Lung (tissue), 12 donors: ENCODE data around the gene C2orf76. TPM values are rescaled to one million over a fixed set of nuclear protein-coding genes. Genes with fewer than 3 reads are reported as not detected.

ENCODE experiments used
- ATAC-seq: fragments of 200-7000 bp; cut with Tn5 transposase; one replicate; pipeline ENCODE4 v1.9.1; 2020; ENCODE audit warnings: moderate number of reproducible peaks; ENCODE audit not compliant: insufficient read depth, low FRiP score
- DNase-seq, 3 donors: peaks; one replicate each; pipeline ENCODE4 v3.0.0-alpha.2; 2013 to 2017
- H3K27ac ChIP-seq, 2 donors: one replicate each; pipeline ENCODE4 v1.5.1; 2013; ENCODE audit warnings: mild to moderate bottlenecking in 2 of 2, moderate library complexity in 2 of 2, control low read depth in 1 of 2, inconsistent platforms in 1 of 2, low read depth in 1 of 2, low read length in 1 of 2
- H3K27me3 ChIP-seq, 3 donors: one replicate each; pipeline ENCODE4 v1.5.1; 2013; ENCODE audit warnings: low read length in 2 of 3; ENCODE audit not compliant: control insufficient read depth in 3 of 3, insufficient read depth in 3 of 3
- H3K36me3 ChIP-seq, 4 donors: one replicate each; pipeline ENCODE4 v1.5.1; 2013; ENCODE audit warnings: low read length in 4 of 4, mild to moderate bottlenecking in 1 of 4, moderate library complexity in 1 of 4; ENCODE audit not compliant: control insufficient read depth in 4 of 4, insufficient read depth in 4 of 4
- H3K4me1 ChIP-seq, 5 donors: one replicate each; pipeline ENCODE4 v1.5.1; 2013; ENCODE audit warnings: low read length in 5 of 5, mild to moderate bottlenecking in 2 of 5, moderate library complexity in 1 of 5; ENCODE audit not compliant: control insufficient read depth in 5 of 5, insufficient read depth in 5 of 5
- H3K4me3 ChIP-seq: one replicate; pipeline ENCODE4 v1.5.1; 2013; ENCODE audit warnings: mild to moderate bottlenecking, control low read depth, moderate library complexity
- H3K9ac ChIP-seq, 2 donors: one replicate each; pipeline ENCODE4 v1.5.1; 2013; ENCODE audit warnings: low read length in 2 of 2, control low read depth in 1 of 2; ENCODE audit not compliant: insufficient read depth in 1 of 2
- H3K9me3 ChIP-seq, 4 donors: one replicate each; pipeline ENCODE4 v1.5.1; 2013; ENCODE audit warnings: low read length in 3 of 4, mild to moderate bottlenecking in 1 of 4, moderate library complexity in 1 of 4; ENCODE audit not compliant: control insufficient read depth in 4 of 4, insufficient read depth in 3 of 4
- WGBS, 2 donors: extraction: QIAGEN DNeasy Blood & Tissue Kit; methylation state at CpG; one replicate each; pipeline ENCODE4 v1.1.7; 2013; 5-methylcytosine and 5-hydroxymethylcytosine counted together
- polyA plus RNA-seq, 2 donors: library from polyadenylated mRNA; stranded (reverse); fragments of 200-250 nt; gene quantifications; one replicate each; pipeline ENCODE4 v1.2.1, GENCODE V29; 2013
- total RNA-seq, 2 donors: library from RNA; depleted of rRNA in 1 of 2; stranded (reverse); fragments of >200 nt in 1 of 2; gene quantifications; one replicate each; pipeline ENCODE4 v1.2.1, GENCODE V29; 2014 to 2021
- TF ChIP-seq, protein P1 (sequence below): IDR thresholded peaks from 2 replicates; pipeline ENCODE4 v1.5.1; 2012; ENCODE audit warnings: mild to moderate bottlenecking; ENCODE audit errors: control extremely low read depth, extremely low read depth
- donor health status: control.
- donor health status: control.
- donor health status: Bipolar disorder and iron deficiency.
- donor health status: healthy.
- donor health status: DM: yes; HTN: yes; CAD: no.

Gene C2orf76
- total and polyA plus RNA-seq, 4 donors, result 9.1 to 24.6 (median 17.3) TPM

DNA sequence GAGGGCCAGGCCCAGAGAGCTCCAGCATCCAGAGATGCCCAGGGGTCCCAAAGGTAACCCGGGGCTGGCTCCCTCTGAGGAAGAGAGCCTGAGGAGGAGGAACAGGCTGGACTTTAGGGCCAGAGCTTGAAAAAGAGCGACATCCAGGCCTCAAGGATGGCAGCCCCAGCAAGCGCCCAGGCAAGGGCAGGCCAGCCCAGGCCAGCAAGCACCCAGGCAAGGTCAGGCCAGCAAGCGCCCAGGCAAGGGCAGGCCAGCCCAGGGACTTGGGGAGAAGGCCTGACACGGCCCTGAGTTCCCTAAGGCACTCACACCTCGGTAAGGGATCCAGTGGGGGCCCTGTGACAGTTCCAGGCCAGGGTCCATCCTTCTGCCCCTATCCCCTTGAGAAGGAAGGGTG is 30.6 kb upstream of the C2orf76 start:
- Histone ChIP-seq H3K27ac (no peak overlapping the region), H3K9me3 (no peaks in the 10 kb centered on the region), H3K36me3 (no peaks in the 10 kb centered on the region), H3K4me3 (no peak overlapping the region), H3K27me3 (no peaks in the 10 kb centered on the region), H3K9ac (no peak overlapping the region), H3K4me1 (no peaks in the 10 kb centered on the region)
- DNase-seq, result no peak
- WGBS, 2 donors, result 94 to 96% methylated on average over 6 of the region's 6 CpGs
- no peak for ATAC-seq
- TF ChIP-seq, protein P1, sequence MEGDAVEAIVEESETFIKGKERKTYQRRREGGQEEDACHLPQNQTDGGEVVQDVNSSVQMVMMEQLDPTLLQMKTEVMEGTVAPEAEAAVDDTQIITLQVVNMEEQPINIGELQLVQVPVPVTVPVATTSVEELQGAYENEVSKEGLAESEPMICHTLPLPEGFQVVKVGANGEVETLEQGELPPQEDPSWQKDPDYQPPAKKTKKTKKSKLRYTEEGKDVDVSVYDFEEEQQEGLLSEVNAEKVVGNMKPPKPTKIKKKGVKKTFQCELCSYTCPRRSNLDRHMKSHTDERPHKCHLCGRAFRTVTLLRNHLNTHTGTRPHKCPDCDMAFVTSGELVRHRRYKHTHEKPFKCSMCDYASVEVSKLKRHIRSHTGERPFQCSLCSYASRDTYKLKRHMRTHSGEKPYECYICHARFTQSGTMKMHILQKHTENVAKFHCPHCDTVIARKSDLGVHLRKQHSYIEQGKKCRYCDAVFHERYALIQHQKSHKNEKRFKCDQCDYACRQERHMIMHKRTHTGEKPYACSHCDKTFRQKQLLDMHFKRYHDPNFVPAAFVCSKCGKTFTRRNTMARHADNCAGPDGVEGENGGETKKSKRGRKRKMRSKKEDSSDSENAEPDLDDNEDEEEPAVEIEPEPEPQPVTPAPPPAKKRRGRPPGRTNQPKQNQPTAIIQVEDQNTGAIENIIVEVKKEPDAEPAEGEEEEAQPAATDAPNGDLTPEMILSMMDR, result no peak

DNA sequence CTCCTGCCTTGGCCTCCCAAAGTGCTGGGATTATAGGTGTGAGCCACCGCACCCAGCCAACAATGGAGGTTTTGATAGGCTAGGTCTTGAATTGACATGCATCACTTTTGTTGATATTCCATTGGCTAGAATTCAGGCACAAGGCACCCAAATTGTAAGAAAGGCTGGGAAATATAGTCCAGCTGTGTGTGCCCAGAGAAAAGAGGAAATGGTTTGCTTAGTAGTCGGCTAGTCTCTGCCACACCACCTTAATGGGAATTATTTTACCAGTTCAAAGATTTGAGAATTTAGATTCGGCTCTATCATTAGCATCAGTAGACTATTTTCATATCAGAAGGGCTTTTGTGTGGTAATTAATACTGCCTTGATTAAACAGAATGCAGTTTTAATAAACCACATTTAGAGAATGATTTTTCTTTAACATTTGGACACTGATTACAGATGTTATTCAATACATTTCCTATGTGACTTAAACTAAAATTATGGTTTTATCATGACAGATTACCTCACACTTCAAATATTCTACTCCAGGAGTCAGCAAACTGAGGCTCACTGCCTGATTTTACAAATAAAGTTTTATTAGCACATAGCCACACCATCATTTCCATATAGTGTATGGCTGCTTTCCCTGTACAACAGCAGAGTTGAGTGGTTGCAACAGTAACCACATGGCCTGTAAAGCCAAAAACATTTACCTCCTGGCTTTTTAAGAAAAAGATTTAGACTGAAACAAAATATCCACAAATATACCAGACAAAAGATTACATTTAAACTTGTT is 27.5 kb upstream of the C2orf76 start:
- DNase-seq (no peak), ATAC-seq (no peak)
- TF ChIP-seq, protein P1, result no peak
- 81 to 84% methylated on average over 3 of the region's 3 CpGs for WGBS, 2 donors
- H3K36me3 ChIP-seq, result no peaks in the 10 kb centered on the region
- no peak overlapping the region for H3K9ac ChIP-seq
- no peak overlapping the region for H3K4me3 ChIP-seq
- H3K4me1 ChIP-seq, result peaks cover 2 to 13% (median 4%) of the 10 kb centered on the region in 5 donors
- no peaks in the 10 kb centered on the region for H3K9me3 ChIP-seq
- no peaks in the 10 kb centered on the region for H3K27me3 ChIP-seq
- H3K27ac ChIP-seq, result no peak overlapping the region

DNA sequence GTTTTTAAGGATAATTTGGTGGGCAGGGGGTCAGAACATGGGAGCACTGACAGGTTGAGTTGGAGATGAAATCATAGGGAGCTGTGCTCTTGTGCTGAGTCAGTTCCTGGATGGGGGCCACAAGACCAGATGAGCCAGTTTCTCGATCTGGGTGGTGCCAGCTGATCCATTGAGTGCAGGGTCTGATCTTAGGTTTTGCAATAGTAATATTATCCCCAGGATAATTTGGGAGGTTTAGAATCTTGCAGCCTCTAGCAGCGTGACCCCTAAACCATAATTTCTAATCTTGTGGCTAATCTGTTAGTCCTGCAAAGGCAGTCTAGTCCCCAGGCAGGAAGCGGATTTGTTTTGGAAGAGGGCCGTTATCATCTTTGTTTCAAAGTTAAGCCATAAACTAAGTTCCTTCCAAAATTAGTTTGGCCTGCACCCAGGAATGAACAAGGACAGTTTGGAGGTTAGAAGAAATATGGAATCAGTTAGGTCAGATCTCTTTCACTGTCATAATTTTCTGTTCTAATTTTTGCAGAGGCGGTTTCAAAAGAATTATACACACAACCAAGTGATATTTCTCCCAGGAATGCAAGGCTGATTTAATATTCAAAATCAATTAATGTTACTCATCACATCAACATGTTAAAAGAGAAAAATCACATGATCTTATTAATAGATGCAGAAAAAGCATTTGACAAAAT is 23.1 kb upstream of the C2orf76 start:
- 28% methylated on average over 5 of the region's 5 CpGs for WGBS, 2 donors
- H3K9ac ChIP-seq, result no peak overlapping the region
- no peak overlapping the region for H3K4me3 ChIP-seq
- no peak for ATAC-seq
- TF ChIP-seq, protein P1, result no peak
- DNase-seq, result peak; percentile 32 to 60 (median 53)
- H3K27ac ChIP-seq, result no peak overlapping the region
- H3K27me3 ChIP-seq, result no peaks in the 10 kb centered on the region
- H3K4me1 ChIP-seq, result peaks cover 3 to 19% (median 5%) of the 10 kb centered on the region in 5 donors
- no peaks in the 10 kb centered on the region for H3K36me3 ChIP-seq
- no peaks in the 10 kb centered on the region for H3K9me3 ChIP-seq
